Fibroblast of lung (primary cell): ENCODE measurements around the gene PRKAR1B.

Experiments used
- EZH2 ChIP-seq: IDR thresholded peaks from 2 replicates; pipeline ENCODE4 v1.5.1; 2012; ENCODE audit warnings: low read length, control low read depth, mild to moderate bottlenecking; ENCODE audit errors: missing control alignments
- TF ChIP-seq, protein P1 (sequence below), 2 donors: IDR thresholded peaks in 1 of 2; conservative IDR thresholded peaks in 1 of 2; 1 replicate in 1 of 2; 2 replicates in 1 of 2; pipeline ENCODE4 v1.5.1; 2011 to 2012; ENCODE audit warnings: low read length in 2 of 2, control low read depth in 1 of 2, inconsistent platforms in 1 of 2, low read depth in 1 of 2, mild to moderate bottlenecking in 1 of 2

DNA sequence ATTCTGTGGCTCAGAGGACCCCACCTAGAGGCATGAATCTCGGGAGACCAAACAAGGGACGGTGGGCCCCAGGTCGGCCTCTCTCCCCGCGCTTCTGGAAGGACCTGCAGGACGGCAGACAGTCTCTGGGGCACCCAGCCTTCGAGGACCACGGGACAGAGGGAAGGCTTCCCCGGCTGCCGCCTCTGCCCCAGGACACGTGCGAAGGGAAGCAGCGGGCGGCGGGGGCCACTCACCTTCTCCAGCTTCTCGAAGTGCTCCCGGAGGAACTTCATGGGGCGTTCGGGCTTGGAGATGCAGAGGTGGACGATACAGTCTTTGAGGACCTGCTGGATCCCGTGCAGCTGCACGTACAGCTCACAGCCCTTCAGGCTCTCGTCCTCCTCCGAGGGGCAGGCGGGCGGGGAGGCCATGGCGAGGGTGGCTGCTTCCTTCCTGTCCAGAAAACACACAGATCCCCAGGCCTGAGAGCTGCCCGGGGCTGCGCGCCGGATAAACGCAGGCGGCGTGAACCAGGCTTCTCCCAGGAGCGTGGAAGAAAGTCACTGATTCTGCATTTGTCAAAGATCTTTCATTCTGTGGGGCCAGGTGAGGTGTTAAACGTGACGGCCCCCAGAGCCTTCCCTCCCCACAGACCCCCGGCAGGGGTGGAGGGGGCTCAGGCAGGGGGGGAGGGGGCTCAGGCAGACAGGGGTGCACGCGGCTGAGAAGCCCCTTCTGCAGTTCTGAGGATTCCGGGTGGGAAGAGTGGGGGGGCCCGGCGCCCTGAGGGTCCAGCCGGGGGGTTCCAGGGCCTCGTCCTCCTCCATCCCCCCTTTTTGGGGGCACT, 15.8 kb downstream of the PRKAR1B start:
- TF ChIP-seq, protein P1, sequence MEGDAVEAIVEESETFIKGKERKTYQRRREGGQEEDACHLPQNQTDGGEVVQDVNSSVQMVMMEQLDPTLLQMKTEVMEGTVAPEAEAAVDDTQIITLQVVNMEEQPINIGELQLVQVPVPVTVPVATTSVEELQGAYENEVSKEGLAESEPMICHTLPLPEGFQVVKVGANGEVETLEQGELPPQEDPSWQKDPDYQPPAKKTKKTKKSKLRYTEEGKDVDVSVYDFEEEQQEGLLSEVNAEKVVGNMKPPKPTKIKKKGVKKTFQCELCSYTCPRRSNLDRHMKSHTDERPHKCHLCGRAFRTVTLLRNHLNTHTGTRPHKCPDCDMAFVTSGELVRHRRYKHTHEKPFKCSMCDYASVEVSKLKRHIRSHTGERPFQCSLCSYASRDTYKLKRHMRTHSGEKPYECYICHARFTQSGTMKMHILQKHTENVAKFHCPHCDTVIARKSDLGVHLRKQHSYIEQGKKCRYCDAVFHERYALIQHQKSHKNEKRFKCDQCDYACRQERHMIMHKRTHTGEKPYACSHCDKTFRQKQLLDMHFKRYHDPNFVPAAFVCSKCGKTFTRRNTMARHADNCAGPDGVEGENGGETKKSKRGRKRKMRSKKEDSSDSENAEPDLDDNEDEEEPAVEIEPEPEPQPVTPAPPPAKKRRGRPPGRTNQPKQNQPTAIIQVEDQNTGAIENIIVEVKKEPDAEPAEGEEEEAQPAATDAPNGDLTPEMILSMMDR (conservative IDR thresholded peaks at IDR 0.05 in 1 of 2, IDR thresholded peaks at IDR 0.05 in 1 of 2; ENCODE audit: low read depth in 1 of 2, low read length in 2 of 2) = no peak
- no peak for TF ChIP-seq EZH2
